ENCODE data around the gene ANKS6. TPM values are rescaled to one million over a fixed set of nuclear protein-coding genes. Genes with fewer than 3 reads are reported as not detected.
"Not testable (repeated sequence)": the region's sequence is repeated elsewhere in the genome, so short reads cannot be mapped to it uniquely, and the experiment has no call there.

The ANKS6 gene
- total RNA-seq, 2 donors from 2014 or later: 41.7 to 55.2 TPM

DNA sequence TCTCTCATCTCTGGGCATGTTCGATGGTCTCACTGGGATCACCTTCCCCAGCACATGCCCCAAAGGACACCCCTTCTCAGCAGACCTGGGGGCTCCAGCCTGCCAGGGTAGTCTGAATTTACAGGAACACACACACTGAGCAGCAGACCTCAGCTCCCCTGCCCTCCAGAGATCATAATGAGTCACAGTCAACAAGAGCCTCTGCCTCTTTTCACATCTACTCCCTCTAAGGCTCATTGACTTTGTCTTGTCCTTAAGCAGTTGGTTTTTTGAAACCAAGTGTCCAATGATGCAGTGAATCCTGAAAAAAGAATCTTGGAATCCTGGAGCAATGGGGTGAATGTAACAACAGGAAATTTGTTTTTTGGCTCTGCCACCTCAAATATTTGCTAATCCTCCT is 108.4 kb downstream of the ANKS6 start:
- no peaks in the 10 kb centered on the region for H3K9me3 ChIP-seq (ENCODE audit: control insufficient read depth, low read length)
- peak overlapping the region; percentile 55 for H3K27ac Mint-ChIP-seq
- H3K36me3 Mint-ChIP-seq (ENCODE audit: low read depth): no peaks in the 10 kb centered on the region
- H3K4me1 ChIP-seq (ENCODE audit: control insufficient read depth, insufficient read depth, low read length): no peaks in the 10 kb centered on the region
- H3K4me3 Mint-ChIP-seq: no peak overlapping the region
- H3K9ac ChIP-seq (ENCODE audit: extremely low read depth, low read length, poor library complexity, severe bottlenecking): no peak overlapping the region
- H3K27ac ChIP-seq (ENCODE audit: low read depth, low read length): no peak overlapping the region
- TF ChIP-seq, protein P1, sequence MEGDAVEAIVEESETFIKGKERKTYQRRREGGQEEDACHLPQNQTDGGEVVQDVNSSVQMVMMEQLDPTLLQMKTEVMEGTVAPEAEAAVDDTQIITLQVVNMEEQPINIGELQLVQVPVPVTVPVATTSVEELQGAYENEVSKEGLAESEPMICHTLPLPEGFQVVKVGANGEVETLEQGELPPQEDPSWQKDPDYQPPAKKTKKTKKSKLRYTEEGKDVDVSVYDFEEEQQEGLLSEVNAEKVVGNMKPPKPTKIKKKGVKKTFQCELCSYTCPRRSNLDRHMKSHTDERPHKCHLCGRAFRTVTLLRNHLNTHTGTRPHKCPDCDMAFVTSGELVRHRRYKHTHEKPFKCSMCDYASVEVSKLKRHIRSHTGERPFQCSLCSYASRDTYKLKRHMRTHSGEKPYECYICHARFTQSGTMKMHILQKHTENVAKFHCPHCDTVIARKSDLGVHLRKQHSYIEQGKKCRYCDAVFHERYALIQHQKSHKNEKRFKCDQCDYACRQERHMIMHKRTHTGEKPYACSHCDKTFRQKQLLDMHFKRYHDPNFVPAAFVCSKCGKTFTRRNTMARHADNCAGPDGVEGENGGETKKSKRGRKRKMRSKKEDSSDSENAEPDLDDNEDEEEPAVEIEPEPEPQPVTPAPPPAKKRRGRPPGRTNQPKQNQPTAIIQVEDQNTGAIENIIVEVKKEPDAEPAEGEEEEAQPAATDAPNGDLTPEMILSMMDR (conservative IDR thresholded peaks at IDR 0.05): no peak
- H3K4me3 ChIP-seq (ENCODE audit: low read length): no peak overlapping the region
- 91 to 100% methylated on average over 1 of the region's 1 CpG for WGBS, 2 experiments (ENCODE audit: insufficient coverage in 1 of 2, insufficient read length in 1 of 2)
- no peaks in the 10 kb centered on the region for H3K9me3 Mint-ChIP-seq
- peaks cover 9% of the 10 kb centered on the region for H3K4me1 Mint-ChIP-seq
- H3K36me3 ChIP-seq (ENCODE audit: control insufficient read depth, insufficient read depth, low read length): no peaks in the 10 kb centered on the region
- H3K27me3 Mint-ChIP-seq (ENCODE audit: insufficient read depth): no peaks in the 10 kb centered on the region
- DNase-seq: no peak
- no peaks in the 10 kb centered on the region for H3K27me3 ChIP-seq (ENCODE audit: control insufficient read depth, insufficient read depth, low read length, poor library complexity, severe bottlenecking)

DNA sequence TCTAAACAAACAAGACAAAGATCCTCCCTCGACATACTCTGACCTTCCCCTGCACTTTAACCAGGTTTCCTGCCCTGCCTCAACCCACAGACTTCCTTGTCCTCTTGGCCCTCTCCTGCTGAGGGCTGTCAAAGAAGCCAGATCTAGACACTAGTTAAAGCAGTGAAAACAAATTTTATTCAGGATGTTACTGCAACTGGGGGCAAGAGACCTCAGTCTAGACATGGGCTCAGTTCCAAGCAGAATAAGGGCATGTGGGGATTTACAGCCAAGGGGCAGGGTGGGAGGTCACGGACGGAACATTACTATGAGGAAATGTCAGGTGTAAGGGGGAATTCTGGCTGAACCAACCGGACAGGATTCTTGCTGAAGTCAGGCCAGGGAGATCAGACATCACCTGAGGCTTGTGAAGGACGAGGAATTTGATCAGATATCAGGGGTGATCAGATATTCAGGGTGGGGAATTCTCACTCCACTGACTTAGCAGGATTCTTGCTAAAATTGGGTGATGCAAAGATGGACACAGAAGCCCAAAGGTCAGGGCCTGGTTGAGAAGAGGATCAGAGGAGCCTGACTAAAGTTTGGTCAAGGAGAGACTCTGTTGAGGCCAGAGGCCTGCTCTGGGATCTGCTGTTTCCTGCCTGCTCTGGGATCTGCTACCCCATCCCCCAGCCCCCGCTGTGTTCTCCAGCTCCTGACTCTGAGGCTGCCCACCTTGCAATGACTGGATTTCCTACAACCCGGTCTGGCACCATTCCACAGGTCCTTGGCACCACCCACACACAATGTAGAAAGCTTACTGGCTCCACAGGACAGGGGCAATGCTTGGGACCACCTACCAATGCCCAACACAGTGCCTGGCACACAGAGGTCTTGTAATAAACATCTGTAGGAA is 109.1 kb downstream of the ANKS6 start:
- peaks cover 9% of the 10 kb centered on the region for H3K4me1 Mint-ChIP-seq
- no peak overlapping the region for H3K9ac ChIP-seq (ENCODE audit: extremely low read depth, low read length, poor library complexity, severe bottlenecking)
- no peaks in the 10 kb centered on the region for H3K36me3 Mint-ChIP-seq (ENCODE audit: low read depth)
- peak overlapping the region; percentile 55 for H3K27ac Mint-ChIP-seq
- peak; percentile 57 for DNase-seq
- TF ChIP-seq, protein P1 (conservative IDR thresholded peaks at IDR 0.05): no peak
- WGBS, 2 experiments (ENCODE audit: insufficient coverage in 1 of 2, insufficient read length in 1 of 2): 81 to 85% methylated on average over 3 to 7 of the region's 7 CpGs
- no peaks in the 10 kb centered on the region for H3K9me3 Mint-ChIP-seq
- no peaks in the 10 kb centered on the region for H3K4me1 ChIP-seq (ENCODE audit: control insufficient read depth, insufficient read depth, low read length)
- H3K36me3 ChIP-seq (ENCODE audit: control insufficient read depth, insufficient read depth, low read length): no peaks in the 10 kb centered on the region
- H3K27me3 Mint-ChIP-seq (ENCODE audit: insufficient read depth): no peaks in the 10 kb centered on the region
- H3K27me3 ChIP-seq (ENCODE audit: control insufficient read depth, insufficient read depth, low read length, poor library complexity, severe bottlenecking): no peaks in the 10 kb centered on the region
- H3K27ac ChIP-seq (ENCODE audit: low read depth, low read length): no peak overlapping the region
- no peaks in the 10 kb centered on the region for H3K9me3 ChIP-seq (ENCODE audit: control insufficient read depth, low read length)
- no peak overlapping the region for H3K4me3 Mint-ChIP-seq
- no peak overlapping the region for H3K4me3 ChIP-seq (ENCODE audit: low read length)

DNA sequence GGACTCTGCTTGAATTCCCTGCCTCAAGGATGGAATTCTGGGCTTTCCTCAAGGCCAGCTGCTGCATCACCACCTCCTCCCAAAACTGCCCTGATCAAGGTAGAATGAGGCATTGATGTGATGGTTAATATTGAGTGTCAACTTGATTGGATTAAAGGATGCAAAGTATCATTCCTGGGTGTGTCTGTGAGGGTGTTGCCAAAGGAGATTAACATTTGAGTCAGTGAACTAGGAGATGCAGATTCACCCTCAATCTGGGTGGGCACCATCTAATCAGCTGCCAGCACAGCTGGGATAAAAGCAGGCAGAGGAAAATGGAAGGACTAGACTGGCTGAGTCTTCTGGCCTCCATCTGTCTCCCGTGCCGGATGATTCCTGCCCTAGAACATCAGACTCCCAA is 111.5 kb downstream of the ANKS6 start:
- H3K9me3 ChIP-seq (ENCODE audit: control insufficient read depth, low read length); H3K36me3 ChIP-seq (ENCODE audit: control insufficient read depth, insufficient read depth, low read length); H3K27me3 Mint-ChIP-seq (ENCODE audit: insufficient read depth); H3K9ac ChIP-seq (ENCODE audit: extremely low read depth, low read length, poor library complexity, severe bottlenecking); H3K4me1 ChIP-seq (ENCODE audit: control insufficient read depth, insufficient read depth, low read length); DNase-seq; H3K4me3 ChIP-seq (ENCODE audit: low read length); H3K4me3 Mint-ChIP-seq; H3K9me3 Mint-ChIP-seq; H3K27me3 ChIP-seq (ENCODE audit: control insufficient read depth, insufficient read depth, low read length, poor library complexity, severe bottlenecking); H3K4me1 Mint-ChIP-seq; H3K36me3 Mint-ChIP-seq (ENCODE audit: low read depth); H3K27ac Mint-ChIP-seq; H3K27ac ChIP-seq (ENCODE audit: low read depth, low read length): not testable (repeated sequence)
- WGBS, 2 experiments (ENCODE audit: insufficient coverage in 1 of 2, insufficient read length in 1 of 2): 93 to 100% methylated on average over 2 of the region's 2 CpGs

Other genes starting within 250 kb of the ANKS6 start
- gene GABBR2, start 87.6 kb downstream of the ANKS6 start, total RNA-seq: 1 to 10 TPM; 1.2 to 1.3 TPM
- 10 to 100 TPM; 24.0 to 56.3 TPM for gene GALNT12, start 11.1 kb upstream of the ANKS6 start, total RNA-seq
- gene COL15A1, start 147.4 kb upstream of the ANKS6 start, total RNA-seq: under 1 TPM in 1 of 2 donors, not detected in 1; 0.27 TPM